IPS DF 4.7 (cell line): Measurements from ENCODE around the gene HELZ2.

Source experiments
- DNase-seq: peaks from one replicate; pipeline ENCODE4 v3.0.0-alpha.2; 2013; ENCODE audit warnings: low spot score; ENCODE audit errors: extremely low read depth

The HELZ2 gene

GRCh38 chr20:63553933-63554290 lies 20.1 kb downstream of the HELZ2 start, which contains the start of gene FNDC11:
Gene FNDC11 (plus strand): TSS chr20:63554159. CDS start chr20:63555664, 1,505 bp downstream.
- no peak for DNase-seq

DNA sequence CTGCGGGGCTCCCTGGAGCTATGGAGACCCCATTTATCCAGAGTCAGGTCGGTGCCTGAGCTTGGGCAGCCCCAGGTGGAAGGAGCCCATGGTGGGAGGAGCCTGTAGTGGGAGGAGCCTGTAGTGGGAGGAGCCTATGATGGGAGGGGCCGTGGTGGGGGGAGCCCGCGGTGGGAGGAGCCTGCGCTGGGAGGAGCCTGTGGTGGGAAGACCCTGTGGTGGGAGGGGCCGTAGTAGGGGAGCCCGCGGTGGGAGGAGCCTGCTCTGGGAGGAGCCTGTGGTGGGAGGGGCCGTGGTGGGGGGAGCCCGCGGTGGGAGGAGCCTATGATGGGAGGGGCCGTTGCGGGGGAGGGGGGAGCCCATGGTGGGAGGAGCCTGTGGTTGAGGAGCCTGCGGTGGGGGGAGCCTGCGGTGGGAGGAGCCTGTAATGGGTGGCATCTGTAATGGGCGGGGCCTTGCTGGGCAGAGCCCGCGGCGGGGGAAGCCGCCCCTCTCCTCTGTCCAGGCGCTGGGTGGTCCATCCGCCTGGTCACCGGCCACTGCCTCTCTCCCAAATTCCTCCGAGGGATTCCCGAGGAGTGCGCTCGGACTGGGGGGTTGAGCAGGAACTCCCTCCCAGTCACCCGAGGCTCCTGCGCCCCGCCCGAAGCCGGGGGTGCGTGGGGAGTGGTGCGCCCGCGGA lies 20.6 kb downstream of the HELZ2 start:
- DNase-seq = no peak

- DNase-seq = no peak
Observed at GRCh38 chr20:63552481-63553249, 21.4 kb downstream of the HELZ2 start.

GRCh38 chr20:63551068-63551467 lies 23.0 kb downstream of the HELZ2 start:
- DNase-seq = no peak

DNA sequence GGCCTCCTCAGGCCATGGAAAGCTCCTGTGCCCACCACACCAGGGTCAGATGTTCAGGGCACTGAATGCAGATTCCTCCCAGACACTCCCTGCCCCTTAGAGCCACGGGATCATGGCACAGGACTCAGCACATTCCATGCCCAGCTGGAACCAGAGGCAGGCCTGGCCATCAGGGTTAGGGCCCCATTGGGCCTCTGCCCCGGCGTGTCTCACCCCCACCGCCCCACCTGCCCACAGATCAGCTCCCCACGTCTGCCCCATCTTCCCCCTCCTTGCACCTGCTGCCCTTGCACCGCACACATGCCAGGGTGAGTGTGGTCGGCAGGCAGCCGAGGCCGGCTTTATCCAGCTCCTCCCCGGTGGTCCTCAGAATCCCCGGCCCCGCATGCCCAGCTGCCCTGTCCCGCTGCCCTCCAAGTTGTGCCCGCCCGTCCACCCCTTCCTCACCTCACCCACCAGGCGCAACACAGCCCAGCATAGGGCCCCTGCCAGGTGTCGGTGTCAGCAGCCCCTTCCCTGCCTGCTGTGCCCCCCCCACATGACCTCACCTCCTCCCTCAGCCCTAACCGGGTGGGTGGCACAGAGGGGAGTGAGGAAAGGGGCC lies 24.3 kb downstream of the HELZ2 start:
- no peak for DNase-seq

- DNase-seq = no peak
Observed at GRCh38 chr20:63549019-63549418, 25.0 kb downstream of the HELZ2 start.

- DNase-seq = no peak
Observed at GRCh38 chr20:63548542-63548941, 25.5 kb downstream of the HELZ2 start.

DNA sequence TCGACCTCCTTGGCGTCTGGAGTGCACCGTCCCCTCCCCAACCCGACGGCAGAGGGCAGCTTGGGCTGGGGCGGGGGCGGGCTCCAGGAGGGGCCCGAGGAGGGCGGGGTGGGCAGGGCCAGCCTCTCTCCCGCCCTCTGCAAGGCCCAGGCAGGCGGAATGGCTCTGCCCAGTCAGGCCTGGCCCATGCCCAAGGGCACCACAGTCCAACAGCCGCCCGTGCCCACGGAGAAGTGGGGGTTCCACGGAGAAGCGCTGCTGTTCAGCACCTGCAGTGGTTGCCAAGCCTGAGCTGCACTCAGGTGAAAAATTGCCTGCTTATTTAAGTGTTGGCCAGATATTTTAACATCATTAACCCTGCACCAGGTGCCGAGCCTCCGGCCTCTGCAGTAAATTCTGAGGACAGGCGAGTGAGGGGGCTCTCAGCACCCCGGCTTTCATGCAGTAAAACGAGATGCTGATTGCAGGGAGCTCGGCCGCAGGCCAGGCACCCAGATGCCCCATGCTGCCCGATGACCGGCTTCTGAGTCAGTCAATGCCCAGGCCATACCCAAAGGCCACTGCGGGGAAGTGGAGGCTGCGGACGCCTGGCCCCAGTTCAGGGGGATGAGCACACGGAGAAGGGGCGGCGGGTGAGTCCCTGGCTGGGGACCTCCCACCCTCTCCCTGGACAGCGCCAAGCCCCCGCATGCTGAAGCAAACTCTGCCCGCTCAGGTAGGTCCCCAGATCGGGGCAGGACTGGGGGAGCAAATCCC lies 26.1 kb downstream of the HELZ2 start, which contains the start of gene SRMS:
SRMS (minus strand) TSS at position 25 of the 756 bp plus-strand sequence. CDS start 286 bp downstream, outside the sequence.
- DNase-seq = no peak

DNA sequence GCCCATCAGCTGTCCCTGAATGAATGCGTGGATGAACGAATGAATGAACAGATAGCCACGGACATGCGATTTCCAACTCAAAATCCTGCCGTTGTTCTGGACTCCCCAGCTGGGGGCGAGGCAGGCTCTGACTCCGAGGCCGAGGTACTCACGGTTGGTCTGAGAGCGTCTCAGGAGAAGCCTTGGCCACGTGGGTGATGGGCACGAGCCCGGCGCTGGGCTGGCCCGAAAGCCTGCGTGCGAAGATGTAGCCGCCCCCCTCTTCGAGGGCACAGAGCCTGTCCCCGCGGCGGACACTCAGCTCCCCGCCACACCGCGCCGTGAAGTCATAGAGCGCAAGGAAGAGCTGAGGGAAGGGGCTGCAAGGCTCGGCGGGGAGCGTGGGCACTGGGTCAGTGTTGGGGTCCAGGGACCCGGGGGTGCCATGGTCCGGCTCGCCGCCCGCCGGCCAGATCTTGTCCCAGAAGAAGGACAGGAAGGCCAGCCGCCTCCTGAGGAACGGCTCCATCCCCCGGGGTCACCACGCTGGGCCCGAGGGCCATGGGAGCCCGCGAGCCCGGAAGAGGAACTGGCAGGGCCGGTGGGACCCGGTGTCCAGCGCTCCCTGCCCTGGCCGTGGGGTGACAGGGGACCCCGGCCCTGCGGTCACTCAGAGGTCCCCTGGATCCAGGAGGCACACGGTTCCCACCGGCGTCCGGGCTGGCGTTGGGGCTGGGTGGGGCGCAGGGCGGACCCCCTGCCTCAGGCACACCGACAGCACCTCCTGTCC lies 26.9 kb downstream of the HELZ2 start:
- DNase-seq = no peak

DNA sequence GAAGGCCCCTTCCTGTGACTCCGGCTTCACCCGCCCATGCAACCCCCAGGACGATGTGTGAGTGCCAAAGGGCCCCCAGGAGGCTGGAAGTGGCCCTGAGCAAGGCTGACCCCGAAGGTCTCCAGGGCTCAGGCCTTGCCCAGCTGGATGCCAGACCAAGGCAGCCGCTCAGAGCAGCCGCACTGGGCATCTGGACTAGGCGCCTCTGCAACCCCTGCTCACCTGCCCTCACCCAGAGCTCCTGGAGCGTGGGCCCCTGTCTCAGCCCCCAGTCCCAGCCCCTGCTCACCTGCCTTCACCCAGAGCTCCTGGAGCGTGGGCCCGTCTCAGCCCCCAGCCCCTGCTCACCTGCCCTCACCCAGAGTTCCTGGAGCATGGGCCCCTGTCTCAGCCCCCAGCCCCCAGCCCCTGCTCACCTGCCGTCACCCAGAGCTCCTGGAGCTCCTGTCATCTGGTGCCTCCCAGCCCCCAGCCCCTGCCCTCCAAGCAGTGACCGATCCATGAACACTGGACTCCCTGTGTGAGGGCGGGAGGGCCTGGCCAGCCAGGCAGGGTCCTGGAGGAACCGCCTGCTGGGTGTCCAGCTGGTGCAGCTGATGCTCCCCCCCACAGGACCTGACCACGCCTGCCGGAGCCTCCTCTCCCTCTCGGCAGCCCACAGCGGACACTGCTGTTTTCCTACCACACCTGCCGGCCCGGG lies 27.6 kb downstream of the HELZ2 start:
- no peak for DNase-seq

DNA sequence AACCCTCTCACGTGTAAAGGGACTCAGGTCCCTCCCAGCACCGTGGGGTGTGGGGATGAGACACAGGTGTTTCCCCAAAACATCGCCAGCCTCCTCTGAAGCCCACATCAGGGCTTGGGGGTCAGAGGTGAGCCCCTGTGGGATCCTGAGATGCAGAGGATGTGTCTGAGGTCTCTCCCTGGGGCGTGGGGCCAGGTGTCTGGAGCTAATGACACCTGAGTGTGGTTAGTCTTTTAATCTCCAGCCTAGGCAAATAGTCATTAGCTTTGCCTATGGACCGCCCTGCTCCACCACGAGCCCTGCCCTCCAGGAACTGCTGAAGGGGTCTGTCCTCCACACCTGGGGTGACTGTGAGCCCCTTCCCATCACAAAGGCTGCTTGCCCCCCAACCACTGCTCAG lies 28.2 kb downstream of the HELZ2 start:
- no peak for DNase-seq

- no peak for DNase-seq
Observed at GRCh38 chr20:63544958-63545516, 29.0 kb downstream of the HELZ2 start.

DNA sequence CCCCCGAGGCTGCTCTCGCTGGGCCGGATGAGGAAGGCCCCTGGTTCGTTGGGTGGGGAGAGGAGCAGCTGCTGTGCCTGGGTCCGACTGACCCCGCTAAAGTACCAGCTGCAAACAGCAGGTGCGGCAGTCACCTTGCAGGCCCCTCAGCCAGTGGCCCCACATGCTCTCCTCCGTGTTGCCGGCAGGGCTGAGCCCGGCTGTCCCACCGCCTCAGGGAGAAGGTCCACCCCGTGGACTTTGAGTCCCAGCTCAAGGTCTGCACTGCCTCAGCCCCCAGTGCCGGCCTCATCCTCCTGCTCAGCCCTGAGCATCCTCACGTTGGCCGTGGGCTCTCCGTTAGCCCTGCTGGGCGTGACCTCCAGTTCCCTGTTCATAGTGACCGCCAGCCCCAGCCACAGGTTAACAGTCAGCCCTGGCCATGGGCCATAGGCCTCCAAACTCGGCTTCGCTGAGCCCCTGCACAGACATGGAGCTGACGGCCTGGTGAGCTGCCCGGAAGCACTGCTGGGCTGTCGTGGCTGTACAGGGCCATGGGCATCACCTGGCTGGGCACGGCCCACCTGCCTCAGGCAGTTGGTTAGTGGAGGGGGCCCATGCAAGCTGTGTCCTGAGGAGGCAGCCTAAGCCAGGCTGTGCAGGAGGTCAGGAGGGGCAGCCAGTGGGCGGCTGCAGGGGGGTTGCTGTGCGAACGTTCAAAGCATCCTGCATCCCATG lies 29.6 kb downstream of the HELZ2 start:
- no peak for DNase-seq

DNA sequence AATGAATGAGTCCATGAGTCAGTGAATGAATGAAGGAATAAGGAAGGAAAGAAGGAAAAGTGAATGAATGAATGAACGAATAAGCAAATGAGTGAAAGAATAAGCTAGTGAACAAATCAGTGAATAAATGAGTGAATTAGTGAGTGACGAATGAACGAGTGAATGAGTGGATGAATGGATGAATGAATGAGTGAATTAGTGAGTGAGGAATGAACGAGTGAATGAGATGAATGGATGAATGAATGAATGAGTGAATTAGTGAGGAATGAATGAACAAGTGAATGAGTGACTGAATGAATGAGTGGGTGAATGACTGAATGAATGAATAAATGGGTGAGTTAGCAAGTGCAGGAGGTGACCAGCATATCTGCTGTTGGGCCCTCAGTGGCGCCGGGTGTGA lies 30.3 kb downstream of the HELZ2 start:
- no peak for DNase-seq

DNA sequence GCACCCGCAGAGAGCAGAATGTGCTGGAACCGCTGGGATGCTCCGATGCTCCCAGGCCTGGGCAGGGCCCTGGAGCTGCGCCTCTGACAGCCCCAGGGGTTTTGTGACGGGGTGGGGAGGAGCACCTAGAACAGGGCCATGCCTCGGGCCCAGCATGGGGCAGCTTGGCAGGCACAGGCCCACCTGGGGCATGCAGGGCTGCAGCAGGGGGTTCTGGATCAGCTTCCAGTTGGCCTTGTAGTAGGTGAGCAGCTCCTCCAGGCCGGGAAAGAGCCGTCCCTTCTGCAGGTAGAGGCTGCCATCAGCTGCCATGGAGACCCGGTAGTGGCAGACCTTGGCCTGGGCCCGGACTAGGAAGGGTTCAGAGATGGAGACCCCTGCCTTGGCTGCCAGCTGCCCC lies 30.9 kb downstream of the HELZ2 start:
- no peak for DNase-seq

- no peak for DNase-seq
Observed at GRCh38 chr20:63542696-63543095, 31.3 kb downstream of the HELZ2 start.

- DNase-seq = no peak
Observed at GRCh38 chr20:63542031-63542559, 31.9 kb downstream of the HELZ2 start.

DNA sequence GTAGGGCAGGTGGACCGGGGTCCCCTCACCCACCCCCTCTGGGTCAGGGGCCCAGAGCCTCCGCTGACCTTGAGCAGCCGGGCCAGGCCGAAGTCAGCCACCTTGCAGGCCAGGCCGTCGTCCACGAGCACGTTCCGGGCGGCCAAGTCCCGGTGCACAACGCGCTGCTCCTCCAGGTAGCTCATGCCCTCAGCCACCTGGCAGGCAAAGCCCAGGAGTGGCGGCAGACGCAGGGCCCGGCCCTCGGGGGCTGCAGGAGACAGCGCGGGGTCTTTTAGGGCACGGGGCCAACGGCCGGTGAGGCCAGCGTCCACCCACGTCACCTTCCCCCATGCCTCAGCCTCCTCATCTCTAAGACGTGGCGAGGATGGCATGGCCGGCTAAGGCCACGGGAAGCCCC lies 32.7 kb downstream of the HELZ2 start:
- no peak for DNase-seq
